ENCODE results near the gene LRRC40.

DNA sequence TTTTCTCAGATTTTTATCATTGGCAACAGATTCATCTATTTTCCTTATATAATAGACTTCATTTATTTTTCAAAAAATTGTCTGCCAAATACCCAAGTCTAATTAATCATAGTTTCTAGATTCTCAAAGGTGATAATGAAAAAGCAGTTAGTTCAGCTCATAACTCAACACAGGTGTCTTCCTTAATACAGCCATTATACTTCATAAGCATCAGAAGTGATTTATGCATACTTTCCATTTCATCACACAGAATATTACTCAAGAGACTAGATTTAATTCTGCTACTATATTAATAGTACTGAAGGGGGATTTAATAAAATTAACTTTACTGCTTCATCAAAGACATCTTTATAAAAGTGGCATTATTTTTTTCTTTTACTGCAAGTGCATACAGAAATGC lies 34.6 kb upstream of the LRRC40 start:
- TF ChIP-seq, protein P1, sequence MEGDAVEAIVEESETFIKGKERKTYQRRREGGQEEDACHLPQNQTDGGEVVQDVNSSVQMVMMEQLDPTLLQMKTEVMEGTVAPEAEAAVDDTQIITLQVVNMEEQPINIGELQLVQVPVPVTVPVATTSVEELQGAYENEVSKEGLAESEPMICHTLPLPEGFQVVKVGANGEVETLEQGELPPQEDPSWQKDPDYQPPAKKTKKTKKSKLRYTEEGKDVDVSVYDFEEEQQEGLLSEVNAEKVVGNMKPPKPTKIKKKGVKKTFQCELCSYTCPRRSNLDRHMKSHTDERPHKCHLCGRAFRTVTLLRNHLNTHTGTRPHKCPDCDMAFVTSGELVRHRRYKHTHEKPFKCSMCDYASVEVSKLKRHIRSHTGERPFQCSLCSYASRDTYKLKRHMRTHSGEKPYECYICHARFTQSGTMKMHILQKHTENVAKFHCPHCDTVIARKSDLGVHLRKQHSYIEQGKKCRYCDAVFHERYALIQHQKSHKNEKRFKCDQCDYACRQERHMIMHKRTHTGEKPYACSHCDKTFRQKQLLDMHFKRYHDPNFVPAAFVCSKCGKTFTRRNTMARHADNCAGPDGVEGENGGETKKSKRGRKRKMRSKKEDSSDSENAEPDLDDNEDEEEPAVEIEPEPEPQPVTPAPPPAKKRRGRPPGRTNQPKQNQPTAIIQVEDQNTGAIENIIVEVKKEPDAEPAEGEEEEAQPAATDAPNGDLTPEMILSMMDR (IDR thresholded peaks at IDR 0.05), result no peak
- no peak for TF ChIP-seq POLR2A (IDR thresholded peaks at IDR 0.05)

All from ovary (tissue), 3 donors.